ENCODE measurements around the gene TPH1.

The TPH1 gene

DNA sequence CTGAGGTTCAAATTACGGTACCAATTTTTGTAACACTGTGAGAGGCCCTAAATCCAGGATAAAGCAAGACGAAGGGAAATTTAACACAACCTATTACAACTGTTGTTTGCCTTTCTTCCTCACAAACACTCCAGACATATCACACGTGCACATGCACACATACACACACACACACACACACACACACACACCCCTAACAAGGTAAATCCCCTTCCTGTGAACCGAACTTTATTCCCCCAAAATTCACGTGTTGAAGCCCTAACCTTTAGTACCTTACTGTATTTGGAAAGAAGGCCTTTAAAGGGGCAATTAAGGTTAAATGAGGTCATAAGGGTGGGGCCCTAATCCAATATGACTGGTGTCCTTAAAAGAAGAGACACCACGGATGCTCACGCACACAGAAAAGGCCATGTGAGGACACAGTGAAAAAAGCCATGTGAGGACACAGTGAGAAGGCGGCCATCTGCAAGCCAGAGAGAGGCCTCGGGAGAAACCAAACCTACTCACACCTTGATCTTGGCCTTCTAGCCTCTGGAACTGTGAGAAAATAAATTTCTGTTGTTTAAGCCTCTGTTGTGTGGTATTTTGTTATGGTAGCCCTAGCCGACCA, 35.0 kb downstream of the TPH1 start:
- Histone ChIP-seq H3K9me3 (ENCODE audit: control insufficient read depth, insufficient read depth, low read length) (no peaks in the 10 kb centered on the region), H3K79me2 (ENCODE audit: control insufficient read depth, low read length) (peaks cover 32% of the 10 kb centered on the region), H3K27ac (ENCODE audit: low read depth, low read length) (no peak overlapping the region), H4K20me1 (ENCODE audit: control insufficient read depth, insufficient read depth, low read depth, low read length) (no peaks in the 10 kb centered on the region), H3K4me1 (ENCODE audit: control insufficient read depth, low read length) (peaks cover 32% of the 10 kb centered on the region), H3K4me3 (ENCODE audit: low read length) (peak overlapping the region; percentile 78), H3K27me3 (ENCODE audit: control insufficient read depth, low read length) (no peaks in the 10 kb centered on the region), H3K9me2 (replicated peaks; ENCODE audit: control insufficient read depth, low read length) (no peaks in the 10 kb centered on the region), H3K36me3 (ENCODE audit: control insufficient read depth, low read length) (peaks cover 7% of the 10 kb centered on the region; the same call in 1 of the 2 replicates), H3K4me2 (ENCODE audit: low read length) (peak overlapping the region; percentile 91), H3F3A (ENCODE audit: control insufficient read depth, insufficient read depth) (no peaks in the 10 kb centered on the region)
- no peak for TF ChIP-seq EZH2phosphoT487 (IDR thresholded peaks at IDR 0.05; ENCODE audit: borderline replicate concordance, low read length)

DNA sequence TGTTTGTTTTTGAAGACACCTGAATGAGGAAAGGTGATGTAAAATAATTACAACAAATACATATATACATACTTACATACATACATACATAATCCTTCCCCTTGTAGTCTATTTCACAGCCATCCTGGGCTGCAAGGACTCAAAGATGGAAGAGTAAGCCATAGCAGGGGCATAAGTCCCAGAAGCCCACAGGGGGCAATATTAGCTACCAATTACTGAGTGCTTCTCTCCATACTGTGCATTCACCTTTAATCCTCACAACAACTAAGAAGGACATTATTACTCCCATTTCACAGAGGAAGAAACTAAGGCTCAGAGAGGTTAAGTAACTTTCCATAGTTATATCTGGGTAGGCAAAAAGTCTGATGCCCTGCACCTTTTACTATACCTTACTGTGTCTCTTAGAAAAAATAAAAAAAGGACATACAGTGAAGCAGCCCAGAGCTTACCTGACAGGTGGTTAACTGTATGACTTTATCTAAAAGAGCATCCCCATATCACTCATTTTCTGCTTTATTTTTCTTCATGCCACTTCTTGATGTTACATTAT, 35.9 kb downstream of the TPH1 start:
- Histone ChIP-seq H3K9me2 (replicated peaks; ENCODE audit: control insufficient read depth, low read length) (no peaks in the 10 kb centered on the region), H3F3A (ENCODE audit: control insufficient read depth, insufficient read depth) (no peaks in the 10 kb centered on the region), H3K79me2 (ENCODE audit: control insufficient read depth, low read length) (peaks cover 32% of the 10 kb centered on the region), H3K4me1 (ENCODE audit: control insufficient read depth, low read length) (peaks cover 32% of the 10 kb centered on the region), H3K27ac (ENCODE audit: low read depth, low read length) (no peak overlapping the region), H3K27me3 (ENCODE audit: control insufficient read depth, low read length) (no peaks in the 10 kb centered on the region), H3K4me2 (ENCODE audit: low read length) (peak overlapping the region; percentile 91), H3K4me3 (ENCODE audit: low read length) (no peak overlapping the region), H4K20me1 (ENCODE audit: control insufficient read depth, insufficient read depth, low read depth, low read length) (no peaks in the 10 kb centered on the region), H3K36me3 (ENCODE audit: control insufficient read depth, low read length) (peaks cover 15% of the 10 kb centered on the region), H3K9me3 (ENCODE audit: control insufficient read depth, insufficient read depth, low read length) (no peaks in the 10 kb centered on the region)
- TF ChIP-seq, protein P1, sequence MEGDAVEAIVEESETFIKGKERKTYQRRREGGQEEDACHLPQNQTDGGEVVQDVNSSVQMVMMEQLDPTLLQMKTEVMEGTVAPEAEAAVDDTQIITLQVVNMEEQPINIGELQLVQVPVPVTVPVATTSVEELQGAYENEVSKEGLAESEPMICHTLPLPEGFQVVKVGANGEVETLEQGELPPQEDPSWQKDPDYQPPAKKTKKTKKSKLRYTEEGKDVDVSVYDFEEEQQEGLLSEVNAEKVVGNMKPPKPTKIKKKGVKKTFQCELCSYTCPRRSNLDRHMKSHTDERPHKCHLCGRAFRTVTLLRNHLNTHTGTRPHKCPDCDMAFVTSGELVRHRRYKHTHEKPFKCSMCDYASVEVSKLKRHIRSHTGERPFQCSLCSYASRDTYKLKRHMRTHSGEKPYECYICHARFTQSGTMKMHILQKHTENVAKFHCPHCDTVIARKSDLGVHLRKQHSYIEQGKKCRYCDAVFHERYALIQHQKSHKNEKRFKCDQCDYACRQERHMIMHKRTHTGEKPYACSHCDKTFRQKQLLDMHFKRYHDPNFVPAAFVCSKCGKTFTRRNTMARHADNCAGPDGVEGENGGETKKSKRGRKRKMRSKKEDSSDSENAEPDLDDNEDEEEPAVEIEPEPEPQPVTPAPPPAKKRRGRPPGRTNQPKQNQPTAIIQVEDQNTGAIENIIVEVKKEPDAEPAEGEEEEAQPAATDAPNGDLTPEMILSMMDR (IDR thresholded peaks at IDR 0.05; ENCODE audit: low read depth, low read length, poor library complexity, severe bottlenecking) = peak; percentile 22
- TF ChIP-seq EZH2phosphoT487 (IDR thresholded peaks at IDR 0.05; ENCODE audit: borderline replicate concordance, low read length) = no peak

DNA sequence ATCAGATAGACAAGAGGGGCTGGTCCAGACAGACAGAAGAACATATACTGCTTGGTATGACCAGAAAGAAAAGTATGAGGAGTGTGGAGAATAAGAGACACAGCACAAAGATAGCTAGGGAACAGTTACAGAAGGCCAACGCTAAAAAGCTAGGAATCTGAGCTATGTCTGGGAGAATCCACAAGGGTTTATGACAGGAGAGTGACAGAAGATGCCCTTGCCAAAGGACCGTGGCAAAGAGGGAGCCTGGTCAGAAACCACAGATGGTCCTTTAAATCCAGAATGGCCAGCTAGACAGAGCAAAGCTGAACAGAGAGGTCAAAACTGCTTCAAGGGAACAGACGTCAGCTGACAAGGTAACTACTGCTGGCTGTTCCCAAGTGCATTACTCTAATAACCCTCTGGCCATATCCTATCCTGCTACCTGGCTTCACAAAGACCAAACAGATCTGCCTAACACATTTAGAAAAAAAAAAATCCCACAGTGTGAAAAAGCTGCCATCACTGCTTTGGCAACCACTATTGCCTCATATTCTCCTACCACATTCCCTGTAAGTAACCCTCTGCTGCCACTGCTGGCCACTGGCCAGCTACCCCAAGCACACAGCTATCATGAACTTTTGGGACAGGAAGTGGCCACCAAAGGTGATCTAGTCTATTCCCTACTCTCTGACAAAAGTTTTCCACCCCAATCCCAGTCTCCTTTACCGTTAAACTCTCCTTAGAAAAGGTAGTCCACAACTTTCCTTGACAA, 40.5 kb downstream of the TPH1 start:
- no peaks in the 10 kb centered on the region for H3F3A ChIP-seq (ENCODE audit: control insufficient read depth, insufficient read depth)
- no peak for TF ChIP-seq EZH2phosphoT487 (IDR thresholded peaks at IDR 0.05; ENCODE audit: borderline replicate concordance, low read length)
- TF ChIP-seq, protein P1 (IDR thresholded peaks at IDR 0.05; ENCODE audit: low read depth, low read length, poor library complexity, severe bottlenecking) = no peak
- no peaks in the 10 kb centered on the region for H3K27me3 ChIP-seq (ENCODE audit: control insufficient read depth, low read length)
- H3K79me2 ChIP-seq (ENCODE audit: control insufficient read depth, low read length) = peaks cover 10% of the 10 kb centered on the region
- no peak overlapping the region for H3K4me2 ChIP-seq (ENCODE audit: low read length)
- peaks cover 1% of the 10 kb centered on the region for H3K4me1 ChIP-seq (ENCODE audit: control insufficient read depth, low read length)
- no peaks in the 10 kb centered on the region for H3K9me3 ChIP-seq (ENCODE audit: control insufficient read depth, insufficient read depth, low read length)
- no peak overlapping the region for H3K27ac ChIP-seq (ENCODE audit: low read depth, low read length)
- no peaks in the 10 kb centered on the region for H4K20me1 ChIP-seq (ENCODE audit: control insufficient read depth, insufficient read depth, low read depth, low read length)
- no peaks in the 10 kb centered on the region for H3K9me2 ChIP-seq (replicated peaks; ENCODE audit: control insufficient read depth, low read length)
- H3K36me3 ChIP-seq (ENCODE audit: control insufficient read depth, low read length) = peaks cover 49% of the 10 kb centered on the region
- no peak overlapping the region for H3K4me3 ChIP-seq (ENCODE audit: low read length)

DNA sequence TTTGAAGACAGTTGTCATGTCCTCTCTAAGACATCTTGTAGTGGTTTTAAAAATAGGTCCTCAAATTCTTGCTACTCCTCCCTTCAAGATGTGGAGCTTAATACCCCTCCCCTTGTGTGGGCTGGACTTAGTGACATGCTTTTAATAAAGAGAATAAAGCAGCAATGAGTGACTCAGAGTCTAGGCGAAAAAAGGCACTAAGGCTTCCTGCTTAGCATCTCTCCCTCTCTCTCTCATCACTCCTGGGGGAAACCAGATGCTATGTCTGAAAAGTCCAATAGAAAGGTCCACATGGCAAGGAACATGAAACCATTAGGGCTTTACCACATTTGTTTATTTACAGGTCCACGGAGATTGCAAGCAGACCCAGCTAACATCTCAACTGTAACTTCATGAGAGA, 44.9 kb downstream of the TPH1 start:
- no peaks in the 10 kb centered on the region for H3K9me2 ChIP-seq (replicated peaks; ENCODE audit: control insufficient read depth, low read length)
- H3K36me3 ChIP-seq (ENCODE audit: control insufficient read depth, low read length) = peaks cover 61% of the 10 kb centered on the region
- H3F3A ChIP-seq (ENCODE audit: control insufficient read depth, insufficient read depth) = no peaks in the 10 kb centered on the region
- H3K9me3 ChIP-seq (ENCODE audit: control insufficient read depth, insufficient read depth, low read length) = no peaks in the 10 kb centered on the region
- no peaks in the 10 kb centered on the region for H3K4me1 ChIP-seq (ENCODE audit: control insufficient read depth, low read length)
- no peak overlapping the region for H3K27ac ChIP-seq (ENCODE audit: low read depth, low read length)
- no peaks in the 10 kb centered on the region for H3K79me2 ChIP-seq (ENCODE audit: control insufficient read depth, low read length)
- H3K27me3 ChIP-seq (ENCODE audit: control insufficient read depth, low read length) = no peaks in the 10 kb centered on the region
- no peaks in the 10 kb centered on the region for H4K20me1 ChIP-seq (ENCODE audit: control insufficient read depth, insufficient read depth, low read depth, low read length)
- H3K4me2 ChIP-seq (ENCODE audit: low read length) = no peak overlapping the region
- TF ChIP-seq, protein P1 (IDR thresholded peaks at IDR 0.05; ENCODE audit: low read depth, low read length, poor library complexity, severe bottlenecking) = no peak
- no peak for TF ChIP-seq EZH2phosphoT487 (IDR thresholded peaks at IDR 0.05; ENCODE audit: borderline replicate concordance, low read length)
- no peak overlapping the region for H3K4me3 ChIP-seq (ENCODE audit: low read length)

Data from DOHH2 (cell line).